ENCODE results near the gene KLHL29.

Gene KLHL29

GRCh38 chr2:23454501-23455120, 69.6 kb downstream of the KLHL29 start:
- H3K9me3 ChIP-seq (ENCODE audit: insufficient read depth, low read length, severe bottlenecking): no peaks in the 10 kb centered on the region
- H3K4me2 ChIP-seq (ENCODE audit: insufficient read depth, low read length): no peak overlapping the region
- no peak for DNase-seq

GRCh38 chr2:23456396-23456795, 71.4 kb downstream of the KLHL29 start:
- TF ChIP-seq EZH2 (IDR thresholded peaks at IDR 0.05; ENCODE audit: borderline replicate concordance, low read depth, low read length, severe bottlenecking) (no peak), CTCF (IDR thresholded peaks at IDR 0.05; ENCODE audit: borderline replicate concordance, extremely low read depth, low read length, poor library complexity, severe bottlenecking) (no peak)
- no peak overlapping the region for H3K4me2 ChIP-seq (ENCODE audit: insufficient read depth, low read length)
- H3K27ac ChIP-seq (ENCODE audit: low read length): no peak overlapping the region
- no peak overlapping the region for H2AFZ ChIP-seq (ENCODE audit: low read depth, low read length)
- H3K4me3 ChIP-seq (ENCODE audit: low read depth in 1 of 2, low read length in 2 of 2): no peak overlapping the region
- H3K9me3 ChIP-seq (ENCODE audit: insufficient read depth, low read length, severe bottlenecking): no peaks in the 10 kb centered on the region
- H3K4me1 ChIP-seq (ENCODE audit: insufficient read depth, low read length): peaks cover 27% of the 10 kb centered on the region
- H3K9ac ChIP-seq (ENCODE audit: low read depth, low read length): no peak overlapping the region
- no peaks in the 10 kb centered on the region for H3K79me2 ChIP-seq (ENCODE audit: insufficient read depth, low read length)
- H4K20me1 ChIP-seq (ENCODE audit: insufficient read depth, low read length): peaks cover 30% of the 10 kb centered on the region
- H3K27me3 ChIP-seq (ENCODE audit: insufficient read depth, low read length, poor library complexity): peaks cover 3% of the 10 kb centered on the region
- ATAC-seq (ENCODE audit: insufficient read depth, low read depth) (no peak), DNase-seq (no peak)
- no peaks in the 10 kb centered on the region for H3K36me3 ChIP-seq (ENCODE audit: insufficient read depth, low read length)

More at GRCh38 chr2:23454501-23455120, 69.6 kb downstream of the KLHL29 start:
- Histone ChIP-seq H2AFZ (ENCODE audit: low read depth, low read length) (no peak overlapping the region), H4K20me1 (ENCODE audit: insufficient read depth, low read length) (peaks cover 37% of the 10 kb centered on the region), H3K4me1 (ENCODE audit: insufficient read depth, low read length) (peaks cover 27% of the 10 kb centered on the region), H3K4me3 (ENCODE audit: low read depth in 1 of 2, low read length in 2 of 2) (no peak overlapping the region), H3K79me2 (ENCODE audit: insufficient read depth, low read length) (no peaks in the 10 kb centered on the region), H3K27ac (ENCODE audit: low read length) (no peak overlapping the region), H3K27me3 (ENCODE audit: insufficient read depth, low read length, poor library complexity) (peaks cover 6% of the 10 kb centered on the region), H3K36me3 (ENCODE audit: insufficient read depth, low read length) (no peaks in the 10 kb centered on the region), H3K9ac (ENCODE audit: low read depth, low read length) (no peak overlapping the region)
- TF ChIP-seq CTCF (IDR thresholded peaks at IDR 0.05; ENCODE audit: borderline replicate concordance, extremely low read depth, low read length, poor library complexity, severe bottlenecking) (no peak), EZH2 (IDR thresholded peaks at IDR 0.05; ENCODE audit: borderline replicate concordance, low read depth, low read length, severe bottlenecking) (no peak)
- ATAC-seq (ENCODE audit: insufficient read depth, low read depth): no peak

- no peak overlapping the region for H3K9ac ChIP-seq (ENCODE audit: low read depth, low read length)
- DNase-seq (no peak), ATAC-seq (ENCODE audit: insufficient read depth, low read depth) (no peak)
- H3K27ac ChIP-seq (ENCODE audit: low read length): no peak overlapping the region
- peaks cover 27% of the 10 kb centered on the region for H3K4me1 ChIP-seq (ENCODE audit: insufficient read depth, low read length)
- H3K36me3 ChIP-seq (ENCODE audit: insufficient read depth, low read length): no peaks in the 10 kb centered on the region
- no peaks in the 10 kb centered on the region for H3K79me2 ChIP-seq (ENCODE audit: insufficient read depth, low read length)
- no peak for TF ChIP-seq EZH2 (IDR thresholded peaks at IDR 0.05; ENCODE audit: borderline replicate concordance, low read depth, low read length, severe bottlenecking)
- H3K4me3 ChIP-seq (ENCODE audit: low read depth in 1 of 2, low read length in 2 of 2): no peak overlapping the region
- peaks cover 3% of the 10 kb centered on the region for H3K27me3 ChIP-seq (ENCODE audit: insufficient read depth, low read length, poor library complexity)
- peaks cover 29% of the 10 kb centered on the region for H4K20me1 ChIP-seq (ENCODE audit: insufficient read depth, low read length)
- H3K4me2 ChIP-seq (ENCODE audit: insufficient read depth, low read length): no peak overlapping the region
- H2AFZ ChIP-seq (ENCODE audit: low read depth, low read length): no peak overlapping the region
- no peaks in the 10 kb centered on the region for H3K9me3 ChIP-seq (ENCODE audit: insufficient read depth, low read length, severe bottlenecking)
Observed at GRCh38 chr2:23456881-23457760, 72.1 kb downstream of the KLHL29 start.

Data from DND-41 (cell line).